Raji (cell line): ENCODE measurements around the gene UBE2QL1.

Experiments
- POLR2A ChIP-seq: IDR thresholded peaks from 2 replicates; pipeline ENCODE4 v1.6.1; 2011; ENCODE audit warnings: low read depth, low read length, control low read depth; ENCODE audit not compliant: insufficient read depth

Gene UBE2QL1

GRCh38 chr5:6442333-6442732 lies 6.3 kb upstream of the UBE2QL1 start:
- TF ChIP-seq POLR2A: no peak

- no peak for TF ChIP-seq POLR2A
These were observed 5.3 kb upstream of the UBE2QL1 start for GRCh38 chr5:6443326-6443725.

- TF ChIP-seq POLR2A: no peak
These were observed 2.6 kb upstream of the UBE2QL1 start for GRCh38 chr5:6446042-6446441.

GRCh38 chr5:6446626-6447309 lies 1.9 kb upstream of the UBE2QL1 start:
- TF ChIP-seq POLR2A: no peak

- TF ChIP-seq POLR2A: no peak
These were observed 1.1 kb upstream of the UBE2QL1 start for GRCh38 chr5:6447384-6448140.

- no peak for TF ChIP-seq POLR2A
These were observed 543 bp upstream of the UBE2QL1 start for GRCh38 chr5:6448141-6448491.

GRCh38 chr5:6449465-6450158 lies 953 bp downstream of the UBE2QL1 start:
- no peak for TF ChIP-seq POLR2A

- TF ChIP-seq POLR2A: no peak
These were observed 1.7 kb downstream of the UBE2QL1 start for GRCh38 chr5:6450319-6450833.

- TF ChIP-seq POLR2A: no peak
These were observed 4.2 kb downstream of the UBE2QL1 start for GRCh38 chr5:6452622-6453504.

GRCh38 chr5:6453937-6454560 lies 5.4 kb downstream of the UBE2QL1 start:
- no peak for TF ChIP-seq POLR2A

GRCh38 chr5:6454628-6455053 lies 6.0 kb downstream of the UBE2QL1 start:
- no peak for TF ChIP-seq POLR2A

GRCh38 chr5:6455571-6456200 lies 7.0 kb downstream of the UBE2QL1 start:
- TF ChIP-seq POLR2A: no peak

GRCh38 chr5:6456766-6457370 lies 8.2 kb downstream of the UBE2QL1 start:
- TF ChIP-seq POLR2A: no peak
